Panc1 (cell line): ENCODE results near the gene EOMES. TPM values are rescaled to one million over a fixed set of nuclear protein-coding genes. Genes with fewer than 3 reads are reported as not detected.

Experiments
- ATAC-seq: fragments of 200-7000 bp; cut with Tn5 transposase; 2 replicates; pipeline ENCODE4 v1.9.1; 2020; ENCODE audit warnings: mild to moderate bottlenecking, moderate library complexity
- BruUV-seq: library from RNA; stranded (reverse); fragments of 400-500 nt; replicated peaks from 2 replicates; lab custom pipeline; 2021; lab: Mats Ljungman, UMichigan
- CTCF ChIA-PET: fragments of 300-600 bp; sonication (Branson Sonifier 250); formaldehyde crosslinking; loops from one replicate; lab custom pipeline; 2022; ENCODE audit warnings: antibody characterized with exemption; lab: Charles Lee
- POLR2A ChIA-PET: fragments of 300-600 bp; sonication (Branson Sonifier 250); formaldehyde crosslinking; loops from one replicate; lab custom pipeline; 2022; ENCODE audit warnings: antibody characterized with exemption; lab: Charles Lee
- DNase-seq: peaks from one replicate; pipeline ENCODE4 v3.0.0-alpha.2; 2010; ENCODE audit warnings: low read depth, low spot score
- H3K27ac ChIP-seq: 2 replicates; pipeline ENCODE4 v1.5.1; 2011; ENCODE audit warnings: mild to moderate bottlenecking, low read length, inconsistent platforms
- H3K27me3 ChIP-seq: fragments of 200-500 bp; sonication (Bioruptor generic); 2 replicates; pipeline ENCODE4 v1.6.0; 2014; ENCODE audit warnings: low read length, inconsistent platforms; ENCODE audit not compliant: control insufficient read depth, insufficient read depth
- H3K36me3 ChIP-seq: fragments of 200-500 bp; sonication (Bioruptor generic); 2 replicates; pipeline ENCODE4 v1.5.1; 2014; ENCODE audit warnings: inconsistent platforms, mild to moderate bottlenecking, low read length, moderate library complexity; ENCODE audit not compliant: control insufficient read depth, insufficient read depth
- H3K4me1 ChIP-seq: 2 replicates; pipeline ENCODE4 v1.5.1; 2011; ENCODE audit warnings: inconsistent platforms, mild to moderate bottlenecking, low read length, moderate library complexity; ENCODE audit not compliant: control insufficient read depth, insufficient read depth
- H3K4me3 ChIP-seq, 2 experiments: 2 replicates each; pipeline ENCODE4 v1.5.1; 2011 to 2012; ENCODE audit warnings: low read depth in 2 of 2, low read length in 2 of 2, mild to moderate bottlenecking in 2 of 2, inconsistent platforms in 1 of 2, moderate library complexity in 1 of 2
- H3K9me3 ChIP-seq: fragments of 200-500 bp; sonication (Bioruptor generic); 2 replicates; pipeline ENCODE4 v1.5.1; 2014; ENCODE audit warnings: low read depth, mild to moderate bottlenecking, inconsistent platforms, low read length, moderate library complexity; ENCODE audit not compliant: control insufficient read depth, insufficient read depth
- POLR2AphosphoS5 ChIP-seq: IDR thresholded peaks from 2 replicates; pipeline ENCODE4 v1.6.1; 2012; ENCODE audit warnings: mild to moderate bottlenecking, low read depth, low read length, moderate library complexity
- SIN3A ChIP-seq: IDR thresholded peaks from 2 replicates; pipeline ENCODE4 v1.6.1; 2012; ENCODE audit warnings: low read depth, mild to moderate bottlenecking, low read length, moderate library complexity, borderline replicate concordance; ENCODE audit not compliant: insufficient read depth
- TCF7L2 ChIP-seq: IDR thresholded peaks from 2 replicates; pipeline ENCODE4 v1.6.1; 2011; ENCODE audit warnings: mild to moderate bottlenecking, low read depth, low read length, inconsistent platforms
- in situ Hi-C: cut with HindIII; loops from 2 replicates; pipeline ENCODE4 v1.10.0; 2016; ENCODE audit warnings: low sequenced_read_pairs, low pct_unique_long_range_greater_than_20kb
- intact Hi-C: fragments of 100-400 bp; cut with micrococcal nuclease; formaldehyde crosslinking; loops from one replicate; pipeline ENCODE4 v1.10.0; 2022; ENCODE audit not compliant: unreplicated experiment
- total RNA-seq: library from RNA; stranded (reverse); gene quantifications from one replicate; pipeline ENCODE4 v1.2.1, GENCODE V29; 2021; ENCODE audit not compliant: unreplicated experiment
- TF ChIP-seq, protein P1 (sequence below), 2 experiments: IDR thresholded peaks; 2 replicates each; pipeline ENCODE4 v1.6.1; 2011 to 2012; ENCODE audit warnings: low read depth in 2 of 2, control low read depth in 1 of 2, low read length in 1 of 2, mild to moderate bottlenecking in 1 of 2, moderate library complexity in 1 of 2; ENCODE audit not compliant: insufficient read depth in 1 of 2
- TF ChIP-seq, protein P2 (sequence below): fragments of 450-650 bp; IDR thresholded peaks from 2 replicates; pipeline ENCODE4 v1.5.1; 2017; ENCODE audit warnings: mild to moderate bottlenecking

The EOMES gene
- total RNA-seq, 1 experiment from 2014 or later, result 2.5 TPM

DNA sequence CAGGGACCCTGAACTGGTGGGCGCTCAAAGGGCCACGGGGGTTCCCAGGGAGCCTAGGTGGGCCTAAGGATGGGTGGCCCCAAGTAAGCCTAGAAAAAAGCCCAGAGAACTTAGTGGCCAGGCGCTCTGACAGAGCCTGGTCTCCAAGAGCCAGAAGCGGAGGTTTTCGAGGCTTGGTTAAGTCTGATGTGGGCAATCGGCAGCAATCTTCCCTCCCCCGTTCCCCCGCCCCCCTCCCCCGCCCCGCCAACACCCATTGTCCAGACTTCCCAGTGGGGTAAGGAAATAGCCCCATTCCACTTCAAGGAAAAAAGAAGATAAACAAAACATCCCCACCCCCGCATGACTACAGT, 6.7 kb downstream of the EOMES start:
- Histone ChIP-seq H3K27me3 (no peaks in the 10 kb centered on the region), H3K4me1 (peaks cover 9% of the 10 kb centered on the region), H3K4me3 (peak overlapping the region; percentile 29 to 49), H3K36me3 (no peaks in the 10 kb centered on the region; the same call in 1 of the 2 replicates), H3K27ac (peak overlapping the region; percentile 31; the same call in 1 of the 2 replicates), H3K9me3 (no peaks in the 10 kb centered on the region)
- ATAC-seq (peak; percentile 71), DNase-seq (no peak)
- in situ Hi-C loops, result no loop called here
- TF ChIP-seq POLR2AphosphoS5, result no peak
- TF ChIP-seq TCF7L2, result no peak
- TF ChIP-seq, protein P1, sequence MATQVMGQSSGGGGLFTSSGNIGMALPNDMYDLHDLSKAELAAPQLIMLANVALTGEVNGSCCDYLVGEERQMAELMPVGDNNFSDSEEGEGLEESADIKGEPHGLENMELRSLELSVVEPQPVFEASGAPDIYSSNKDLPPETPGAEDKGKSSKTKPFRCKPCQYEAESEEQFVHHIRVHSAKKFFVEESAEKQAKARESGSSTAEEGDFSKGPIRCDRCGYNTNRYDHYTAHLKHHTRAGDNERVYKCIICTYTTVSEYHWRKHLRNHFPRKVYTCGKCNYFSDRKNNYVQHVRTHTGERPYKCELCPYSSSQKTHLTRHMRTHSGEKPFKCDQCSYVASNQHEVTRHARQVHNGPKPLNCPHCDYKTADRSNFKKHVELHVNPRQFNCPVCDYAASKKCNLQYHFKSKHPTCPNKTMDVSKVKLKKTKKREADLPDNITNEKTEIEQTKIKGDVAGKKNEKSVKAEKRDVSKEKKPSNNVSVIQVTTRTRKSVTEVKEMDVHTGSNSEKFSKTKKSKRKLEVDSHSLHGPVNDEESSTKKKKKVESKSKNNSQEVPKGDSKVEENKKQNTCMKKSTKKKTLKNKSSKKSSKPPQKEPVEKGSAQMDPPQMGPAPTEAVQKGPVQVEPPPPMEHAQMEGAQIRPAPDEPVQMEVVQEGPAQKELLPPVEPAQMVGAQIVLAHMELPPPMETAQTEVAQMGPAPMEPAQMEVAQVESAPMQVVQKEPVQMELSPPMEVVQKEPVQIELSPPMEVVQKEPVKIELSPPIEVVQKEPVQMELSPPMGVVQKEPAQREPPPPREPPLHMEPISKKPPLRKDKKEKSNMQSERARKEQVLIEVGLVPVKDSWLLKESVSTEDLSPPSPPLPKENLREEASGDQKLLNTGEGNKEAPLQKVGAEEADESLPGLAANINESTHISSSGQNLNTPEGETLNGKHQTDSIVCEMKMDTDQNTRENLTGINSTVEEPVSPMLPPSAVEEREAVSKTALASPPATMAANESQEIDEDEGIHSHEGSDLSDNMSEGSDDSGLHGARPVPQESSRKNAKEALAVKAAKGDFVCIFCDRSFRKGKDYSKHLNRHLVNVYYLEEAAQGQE (IDR thresholded peaks at IDR 0.05; ENCODE audit: insufficient read depth in 1 of 2, low read depth in 2 of 2, low read length in 1 of 2), result no peak
- no peak for TF ChIP-seq SIN3A
- TF ChIP-seq, protein P2, sequence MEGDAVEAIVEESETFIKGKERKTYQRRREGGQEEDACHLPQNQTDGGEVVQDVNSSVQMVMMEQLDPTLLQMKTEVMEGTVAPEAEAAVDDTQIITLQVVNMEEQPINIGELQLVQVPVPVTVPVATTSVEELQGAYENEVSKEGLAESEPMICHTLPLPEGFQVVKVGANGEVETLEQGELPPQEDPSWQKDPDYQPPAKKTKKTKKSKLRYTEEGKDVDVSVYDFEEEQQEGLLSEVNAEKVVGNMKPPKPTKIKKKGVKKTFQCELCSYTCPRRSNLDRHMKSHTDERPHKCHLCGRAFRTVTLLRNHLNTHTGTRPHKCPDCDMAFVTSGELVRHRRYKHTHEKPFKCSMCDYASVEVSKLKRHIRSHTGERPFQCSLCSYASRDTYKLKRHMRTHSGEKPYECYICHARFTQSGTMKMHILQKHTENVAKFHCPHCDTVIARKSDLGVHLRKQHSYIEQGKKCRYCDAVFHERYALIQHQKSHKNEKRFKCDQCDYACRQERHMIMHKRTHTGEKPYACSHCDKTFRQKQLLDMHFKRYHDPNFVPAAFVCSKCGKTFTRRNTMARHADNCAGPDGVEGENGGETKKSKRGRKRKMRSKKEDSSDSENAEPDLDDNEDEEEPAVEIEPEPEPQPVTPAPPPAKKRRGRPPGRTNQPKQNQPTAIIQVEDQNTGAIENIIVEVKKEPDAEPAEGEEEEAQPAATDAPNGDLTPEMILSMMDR, result no peak
- ChIA-PET POLR2A (interaction anchor here (1.0 kb wide), 1 partner anchor 12 kb away, joined by 3 read pairs; no protein-coding TSS in a partner anchor), CTCF (no interaction called here)
- BruUV-seq, result no TSS peak
- intact Hi-C loops, result no loop called here

- H3K4me1 ChIP-seq, result peaks cover 8% of the 10 kb centered on the region
- peak overlapping the region; percentile 23; the same call in 1 of the 2 replicates for H3K27ac ChIP-seq
- intact Hi-C loops (no loop called here), in situ Hi-C loops (no loop called here)
- ATAC-seq, result peak; percentile 84
- no peak for DNase-seq
- BruUV-seq, result no TSS peak
- CTCF ChIA-PET, result no interaction called here
- H3K27me3 ChIP-seq, result no peaks in the 10 kb centered on the region
- TF ChIP-seq SIN3A (no peak), POLR2AphosphoS5 (no peak), TCF7L2 (no peak; the same call in 1 of the 2 replicates)
- TF ChIP-seq, protein P2, result no peak
- TF ChIP-seq, protein P1 (IDR thresholded peaks at IDR 0.05; ENCODE audit: insufficient read depth in 1 of 2, low read depth in 2 of 2, low read length in 1 of 2), result no peak
- H3K36me3 ChIP-seq, result no peaks in the 10 kb centered on the region; the same call in 1 of the 2 replicates
- peak overlapping the region; percentile 29 to 49 for H3K4me3 ChIP-seq
- H3K9me3 ChIP-seq, result no peaks in the 10 kb centered on the region
- POLR2A ChIA-PET, result no interaction called here
Measured at GRCh38 chr3:27714692-27715453, 7.2 kb downstream of the EOMES start.
